Activated CD4-positive, CD25-positive, alpha-beta regulatory T cell treated with anti-CD3 and anti-CD28 coated beads, Interleukin-2, amount 50 U/mL, for 24 hours (primary cell): ENCODE results near the gene FIP1L1.

Experiments
- ATAC-seq, 2 donors: fragments of 150-1000 bp; cut with Tn5 transposase; one replicate each; pipeline ENCODE4 v1.10.0; 2021; ENCODE audit warnings: mild to moderate bottlenecking in 1 of 2, moderate library complexity in 1 of 2

Gene FIP1L1

DNA sequence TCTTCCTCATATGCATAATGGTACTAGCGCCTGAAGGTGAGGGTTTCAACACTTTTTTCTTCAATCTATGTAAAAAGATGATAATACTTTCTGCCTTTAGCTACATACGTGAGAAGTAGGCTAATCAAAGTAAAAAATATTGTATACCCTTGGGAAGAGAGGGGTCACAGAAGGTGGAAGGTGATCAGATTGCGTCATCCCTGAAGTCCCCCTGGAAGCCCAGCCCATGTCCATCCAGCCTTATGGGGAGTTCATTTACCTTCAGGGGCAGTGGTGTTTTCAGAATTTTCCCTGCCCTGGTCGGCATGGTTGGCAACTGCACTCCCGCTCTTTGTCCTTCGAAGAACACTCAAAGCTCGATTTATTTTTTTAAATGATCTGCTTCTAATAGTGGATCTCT lies 129.6 kb downstream of the FIP1L1 start:
- ATAC-seq, result no peak

DNA sequence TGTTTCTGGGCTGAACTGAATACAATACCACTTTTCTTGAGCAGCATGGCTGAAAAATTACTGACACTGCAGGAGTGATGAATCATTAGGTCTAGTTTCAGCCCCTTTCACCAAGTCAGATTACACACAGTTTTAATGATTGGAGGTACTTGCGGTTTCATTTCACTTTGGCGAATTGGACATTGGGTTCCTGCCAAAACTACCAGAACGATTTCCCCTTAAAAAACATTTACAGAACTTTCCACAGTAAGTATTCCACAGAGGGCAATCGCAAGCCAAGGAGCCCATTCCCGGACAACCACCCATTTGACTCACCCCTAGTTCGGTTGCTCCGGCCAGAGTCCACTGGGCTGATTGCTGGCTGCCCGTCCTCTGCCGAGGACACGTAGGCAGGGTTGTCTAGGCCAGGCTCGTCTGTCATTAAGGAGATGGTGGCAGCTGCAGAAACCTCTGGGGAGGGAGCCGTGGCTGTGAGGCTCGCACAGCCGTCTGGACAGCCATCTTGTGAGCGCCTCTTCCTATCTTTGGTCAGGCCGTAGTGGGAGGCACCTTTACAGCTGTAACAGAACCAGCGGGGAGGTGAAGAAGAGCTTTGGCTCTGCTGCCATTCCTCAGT lies 130.3 kb downstream of the FIP1L1 start:
- no peak for ATAC-seq

DNA sequence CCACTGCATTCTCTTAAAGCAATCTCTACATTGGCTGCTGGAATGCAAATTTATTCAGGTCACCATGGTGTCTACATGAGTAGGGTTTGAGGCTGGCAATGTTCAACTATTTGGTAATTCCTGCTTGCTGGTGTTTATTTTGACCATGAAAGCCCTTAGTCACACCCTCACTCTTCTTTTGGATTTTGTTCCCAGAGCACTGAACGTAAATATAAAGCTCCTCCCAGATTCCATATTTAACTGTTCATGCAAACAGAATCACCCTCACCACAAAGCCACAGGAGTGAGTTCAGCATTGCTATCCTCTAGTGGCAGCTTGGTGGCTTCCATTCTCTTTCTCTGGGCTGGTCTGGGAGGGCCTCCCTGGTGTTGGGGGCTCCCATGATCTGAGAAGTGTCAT lies 131.0 kb downstream of the FIP1L1 start:
- ATAC-seq, result no peak

GRCh38 chr4:53510321-53510720 lies 132.9 kb downstream of the FIP1L1 start:
- no peak for ATAC-seq
